Motor neuron (in vitro differentiated cells): ENCODE data around the gene PRKRIP1. TPM values are rescaled to one million over a fixed set of nuclear protein-coding genes. Genes with fewer than 3 reads are reported as not detected.
"Not testable (repeated sequence)": the region's sequence is repeated elsewhere in the genome, so short reads cannot be mapped to it uniquely, and the experiment has no call there.

ENCODE experiments used
- ATAC-seq, 8 experiments: fragments of 200-7000 bp; cut with Tn5 transposase; replicated peaks in 6 of 8; 2 replicates each; pipeline ENCODE4 v1.8.0; 2021; ENCODE audit warnings: mild to moderate bottlenecking in 8 of 8, moderate library complexity in 8 of 8
- H3K27ac ChIP-seq, 2 donors: fragments of 250-450 bp; sonication (Bioruptor Pico); 2 replicates each; pipeline ENCODE4 v1.9.0; 2021; ENCODE audit warnings: antibody characterized with exemption in 2 of 2, mild to moderate bottlenecking in 2 of 2, moderate library complexity in 1 of 2
- H3K4me1 ChIP-seq, 2 donors: fragments of 250-450 bp; sonication (Bioruptor Pico); replicated peaks in 1 of 2; 2 replicates each; pipeline ENCODE4 v1.6.1; 2021; ENCODE audit warnings: antibody characterized with exemption in 2 of 2, mild to moderate bottlenecking in 2 of 2, moderate library complexity in 1 of 2
- H3K4me3 ChIP-seq, 5 donors: fragments of 250-450 bp; sonication (Bioruptor Pico); 2 replicates each; pipeline ENCODE4 v1.9.0; 2021; ENCODE audit warnings: antibody characterized with exemption in 5 of 5, mild to moderate bottlenecking in 5 of 5, moderate library complexity in 4 of 5
- WGBS, 10 experiments: fragments of 450-650 bp; shearing (Covaris generic); methylation state at CpG; one replicate each; pipeline ENCODE4 v1.0.0; 2022; 5-methylcytosine and 5-hydroxymethylcytosine counted together
- in situ Hi-C, 9 experiments: fragments of 400-800 bp; cut with MboI; loops; one replicate each; pipeline ENCODE4 v1.15.0; 2021; ENCODE audit warnings: low sequenced_read_pairs in 9 of 9, low pct_unique_long_range_greater_than_20kb in 2 of 9; ENCODE audit not compliant: unreplicated experiment in 9 of 9
- total RNA-seq, 8 experiments: library from RNA; unstranded; fragments of 300-600 nt; gene quantifications; 2 replicates each; pipeline versions ENCODE4 v1.2.3 to v1.2.4, GENCODE V29; 2022

PRKRIP1 gene
- total RNA-seq, 8 experiments from 2014 or later = 15.2 to 39.6 (median 31.1) TPM

- 93 to 100% methylated on average over 1 to 3 of the region's 24 CpGs; no CpG with 5 or more reads in 8 of the 10 experiments for WGBS, 10 experiments
- ATAC-seq = no peak
- H3K4me1 ChIP-seq = peaks cover 0 to 5% of the 10 kb centered on the region in 2 donors
- in situ Hi-C loops = no loop called here
- no peak overlapping the region for H3K4me3 ChIP-seq
- no peak overlapping the region for H3K27ac ChIP-seq
Observed at GRCh38 chr7:102469351-102469971, 73.3 kb downstream of the PRKRIP1 start.

GRCh38 chr7:102469972-102470825 lies 74.0 kb downstream of the PRKRIP1 start:
- in situ Hi-C loops = no loop called here
- Histone ChIP-seq H3K4me1 (peaks cover 0 to 5% of the 10 kb centered on the region in 2 donors), H3K27ac (no peak overlapping the region), H3K4me3 (no peak overlapping the region)
- peak in 2 of 8 experiments; percentile 8 to 58 for ATAC-seq
- WGBS, 10 experiments = 20 to 100% (median 76%) methylated on average over 1 to 11 of the region's 20 CpGs; no CpG with 5 or more reads in 4 of the 10 experiments

GRCh38 chr7:102471791-102472125 lies 75.6 kb downstream of the PRKRIP1 start:
- no peak overlapping the region for H3K27ac ChIP-seq
- no peaks in the 10 kb centered on the region for H3K4me1 ChIP-seq
- H3K4me3 ChIP-seq = no peak overlapping the region
- no peak for ATAC-seq
- 80% methylated on average over 1 of the region's 6 CpGs; no CpG with 5 or more reads in 9 of the 10 experiments for WGBS, 10 experiments
- in situ Hi-C loops = no loop called here

GRCh38 chr7:102472126-102473041 lies 76.2 kb downstream of the PRKRIP1 start:
- 30 to 100% (median 100%) methylated on average over 1 to 4 of the region's 31 CpGs; no CpG with 5 or more reads in 4 of the 10 experiments for WGBS, 10 experiments
- H3K27ac ChIP-seq = no peak overlapping the region
- in situ Hi-C loops = no loop called here

GRCh38 chr7:102473271-102473991 lies 77.3 kb downstream of the PRKRIP1 start:
- in situ Hi-C loops = no loop called here
- H3K4me3 ChIP-seq = no peak overlapping the region
- no peak overlapping the region for H3K27ac ChIP-seq
- ATAC-seq = peak in 3 of 8 experiments; percentile 13 to 17 (median 15)
- WGBS, 10 experiments = 82 to 96% (median 93%) methylated on average over 3 to 6 of the region's 23 CpGs; no CpG with 5 or more reads in 5 of the 10 experiments
- H3K4me1 ChIP-seq = no peaks in the 10 kb centered on the region

More at GRCh38 chr7:102472126-102473041, 76.2 kb downstream of the PRKRIP1 start:
- ATAC-seq = peak in 4 of 8 experiments; percentile 7 to 17 (median 13)
- H3K4me1 ChIP-seq = no peaks in the 10 kb centered on the region
- no peak overlapping the region for H3K4me3 ChIP-seq

GRCh38 chr7:102474116-102474515 lies 78.0 kb downstream of the PRKRIP1 start:
- ATAC-seq, H3K4me1 ChIP-seq, H3K27ac ChIP-seq, in situ Hi-C loops, H3K4me3 ChIP-seq: not testable (repeated sequence)
- WGBS, 10 experiments = no CpG with 5 or more reads among the region's 14 CpGs

GRCh38 chr7:102474736-102475435 lies 78.7 kb downstream of the PRKRIP1 start:
- no CpG with 5 or more reads among the region's 19 CpGs for WGBS, 10 experiments
- ATAC-seq, in situ Hi-C loops, H3K4me3 ChIP-seq, H3K4me1 ChIP-seq, H3K27ac ChIP-seq: not testable (repeated sequence)

Other genes starting within 250 kb of the PRKRIP1 start
- gene SH2B2, start 109.5 kb upstream of the PRKRIP1 start, total RNA-seq = 1 to 10 TPM; 1.0 to 8.1 (median 4.0) TPM
- gene SPDYE6, start 39.9 kb upstream of the PRKRIP1 start, total RNA-seq = 1 to 10 TPM in 2 of 8 experiments, under 1 TPM in 6; 0.11 to 10.0 (median 0.40) TPM
- gene ORAI2, start 37.2 kb downstream of the PRKRIP1 start, total RNA-seq = 10 to 100 TPM in 6 of 8 experiments, 1 to 10 TPM in 2; 5.4 to 45.0 (median 21.4) TPM
- gene ALKBH4, start 68.5 kb downstream of the PRKRIP1 start, total RNA-seq = 10 to 100 TPM in 6 of 8 experiments, 1 to 10 TPM in 2; 6.9 to 16.7 (median 10.7) TPM
- gene LRWD1, start 68.6 kb downstream of the PRKRIP1 start, total RNA-seq = 10 to 100 TPM in 7 of 8 experiments, 1 to 10 TPM in 1; 9.1 to 23.5 (median 17.9) TPM
- gene POLR2J, start 82.6 kb downstream of the PRKRIP1 start, total RNA-seq = 10 to 100 TPM; 37.3 to 78.3 (median 53.6) TPM
- gene RASA4B, start 121.4 kb downstream of the PRKRIP1 start, total RNA-seq = 10 to 100 TPM in 1 of 8 experiments, 1 to 10 TPM in 7; 1.6 to 12.4 (median 5.5) TPM
- 10 to 100 TPM in 2 of 8 experiments, under 1 TPM in 3, not detected in 3; 0.23 to 26.2 (median 0.43) TPM for gene UPK3BL2, start 147.3 kb downstream of the PRKRIP1 start, total RNA-seq
- 1 to 10 TPM in 2 of 8 experiments, under 1 TPM in 2, not detected in 4; 0.11 to 7.2 (median 2.9) TPM for gene SPDYE2, start 154.9 kb downstream of the PRKRIP1 start, total RNA-seq
- 100 to 1,000 TPM in 1 of 8 experiments, 10 to 100 TPM in 5, 1 to 10 TPM in 2; 6.5 to 111 (median 14.0) TPM for gene POLR2J3, start 176.2 kb downstream of the PRKRIP1 start, total RNA-seq
- 10 to 100 TPM in 3 of 8 experiments, 1 to 10 TPM in 5; 1.7 to 19.1 (median 8.6) TPM for gene RASA4, start 220.4 kb downstream of the PRKRIP1 start, total RNA-seq
- 10 to 100 TPM in 5 of 8 experiments, 1 to 10 TPM in 3; 5.7 to 37.1 (median 11.0) TPM for gene UPK3BL1, start 246.4 kb downstream of the PRKRIP1 start, total RNA-seq